HG03060 (cell line): ENCODE data around the gene HOXB9.

Experiments
- ATAC-seq: cut with Tn5 transposase; IDR thresholded peaks from one replicate; pipeline ENCODE4 v1.9.1; 2021; ENCODE audit warnings: low read depth, moderate number of reproducible peaks; ENCODE audit not compliant: unreplicated experiment

The HOXB9 gene

DNA sequence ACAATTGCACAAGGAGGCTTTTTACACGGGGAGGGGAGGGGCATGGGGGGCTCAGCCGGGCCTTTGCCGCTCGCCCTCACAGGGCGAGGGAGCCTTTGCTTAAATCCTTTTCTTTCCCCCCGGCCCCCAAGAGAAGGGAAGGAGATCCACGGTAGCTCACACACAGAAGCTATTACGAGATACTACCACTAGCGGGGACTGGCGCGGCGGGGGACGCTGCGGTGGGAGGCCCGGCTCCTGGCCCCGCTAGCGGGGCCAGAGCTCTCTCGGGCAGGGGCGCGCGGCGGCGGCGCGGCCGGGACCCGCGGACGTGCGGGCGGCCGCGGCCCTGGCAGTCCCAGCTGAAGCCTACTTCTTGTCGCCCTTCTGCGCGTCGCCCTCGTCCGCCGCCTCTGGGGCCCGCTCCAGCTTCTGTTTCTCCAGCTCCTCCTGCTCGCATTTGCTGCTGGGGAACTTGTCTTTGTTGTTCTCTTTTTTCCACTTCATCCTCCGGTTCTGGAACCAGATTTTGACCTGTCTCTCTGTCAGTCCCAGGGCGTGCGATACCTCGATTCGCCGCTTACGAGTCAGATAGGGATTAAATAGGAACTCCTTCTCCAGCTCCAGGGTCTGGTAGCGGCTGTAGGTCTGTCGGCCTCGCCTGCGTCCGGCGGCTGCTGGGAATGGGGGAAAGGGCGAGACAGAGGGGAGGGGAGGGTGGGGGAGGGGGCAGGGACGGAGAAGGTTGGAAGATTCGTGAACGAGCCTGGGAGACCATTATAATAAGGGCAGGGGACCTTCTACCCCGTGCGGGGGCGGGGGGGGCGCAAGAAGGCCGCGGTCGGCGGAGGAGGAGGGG, 13.1 kb downstream of the HOXB9 start:
- ATAC-seq, result no peak

DNA sequence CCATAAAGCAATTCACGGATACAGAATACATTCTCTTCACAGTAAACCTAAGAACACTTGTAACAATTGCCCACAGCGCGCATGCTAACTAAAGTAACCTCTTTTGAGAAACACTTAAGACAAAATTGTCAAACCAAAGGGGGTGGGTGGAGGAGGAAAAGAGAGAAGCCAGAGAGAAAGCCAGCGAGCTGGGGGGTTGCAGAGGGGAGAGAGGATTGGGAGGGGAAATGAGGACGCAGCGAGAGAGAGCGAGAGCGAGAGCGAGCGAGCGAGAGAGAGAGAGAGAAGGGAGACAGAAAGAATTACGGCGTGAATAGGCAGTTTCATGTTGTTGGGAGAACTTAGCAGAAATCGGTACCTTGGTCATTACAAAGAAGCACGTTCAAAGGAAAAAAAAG, 13.7 kb downstream of the HOXB9 start:
- no peak for ATAC-seq

DNA sequence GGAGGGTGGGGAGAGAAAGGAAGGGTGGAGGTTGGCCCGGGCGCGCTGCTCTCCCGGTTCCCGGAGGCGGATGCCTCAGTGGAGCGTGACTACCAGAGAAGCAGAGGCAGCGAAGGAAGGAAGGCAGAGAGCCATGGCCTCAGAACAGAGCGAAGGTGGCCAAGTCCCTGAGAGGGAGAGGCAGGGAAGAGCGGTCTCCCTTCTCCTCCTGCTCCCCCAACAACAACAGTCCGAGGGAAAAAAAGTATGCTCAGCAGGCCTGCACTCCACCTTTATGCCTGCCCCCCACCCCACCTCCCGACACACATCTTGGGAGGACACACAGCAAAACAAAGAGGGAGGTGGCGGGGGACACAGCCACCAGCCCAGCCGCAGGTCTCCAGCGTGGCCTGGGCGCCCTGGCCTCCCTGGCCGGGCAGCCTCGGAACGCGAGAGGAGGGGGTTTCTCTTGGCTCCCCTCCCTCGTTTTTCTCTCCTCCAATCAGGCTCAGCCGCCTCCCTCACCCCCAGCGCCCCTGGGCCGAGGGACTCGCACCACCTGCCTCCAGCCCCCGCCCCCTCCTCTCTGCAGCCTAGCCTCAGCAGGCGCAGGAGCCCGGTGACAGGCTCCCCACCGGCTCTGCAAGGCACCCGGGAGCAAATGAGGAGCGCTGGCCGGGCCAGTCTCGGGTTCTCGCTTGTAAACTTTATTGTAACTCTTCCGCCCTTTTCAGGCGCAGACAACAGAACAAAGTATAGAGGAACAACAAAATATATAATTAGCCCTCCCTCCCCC, 14.3 kb downstream of the HOXB9 start:
- no peak for ATAC-seq

DNA sequence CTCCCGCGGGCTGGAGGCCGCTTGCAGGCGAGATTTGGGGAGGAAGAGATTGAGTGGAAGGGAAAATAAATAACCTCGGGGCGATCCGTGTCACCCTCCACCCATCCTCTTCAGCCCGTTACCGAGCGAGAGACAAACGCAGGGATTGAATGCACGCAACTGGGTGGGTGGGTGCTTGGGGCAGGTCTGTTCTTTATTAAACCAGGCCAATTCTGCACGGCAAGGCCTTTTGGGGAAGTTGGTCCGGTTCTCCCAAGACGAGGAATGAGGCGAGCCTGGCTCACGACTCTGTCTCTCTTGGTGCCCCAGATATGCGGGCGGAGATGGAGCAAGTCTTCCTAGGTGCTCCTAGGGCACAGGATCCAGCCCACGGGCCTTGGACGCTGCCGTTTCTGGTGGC, 14.9 kb downstream of the HOXB9 start:
- ATAC-seq, result no peak

DNA sequence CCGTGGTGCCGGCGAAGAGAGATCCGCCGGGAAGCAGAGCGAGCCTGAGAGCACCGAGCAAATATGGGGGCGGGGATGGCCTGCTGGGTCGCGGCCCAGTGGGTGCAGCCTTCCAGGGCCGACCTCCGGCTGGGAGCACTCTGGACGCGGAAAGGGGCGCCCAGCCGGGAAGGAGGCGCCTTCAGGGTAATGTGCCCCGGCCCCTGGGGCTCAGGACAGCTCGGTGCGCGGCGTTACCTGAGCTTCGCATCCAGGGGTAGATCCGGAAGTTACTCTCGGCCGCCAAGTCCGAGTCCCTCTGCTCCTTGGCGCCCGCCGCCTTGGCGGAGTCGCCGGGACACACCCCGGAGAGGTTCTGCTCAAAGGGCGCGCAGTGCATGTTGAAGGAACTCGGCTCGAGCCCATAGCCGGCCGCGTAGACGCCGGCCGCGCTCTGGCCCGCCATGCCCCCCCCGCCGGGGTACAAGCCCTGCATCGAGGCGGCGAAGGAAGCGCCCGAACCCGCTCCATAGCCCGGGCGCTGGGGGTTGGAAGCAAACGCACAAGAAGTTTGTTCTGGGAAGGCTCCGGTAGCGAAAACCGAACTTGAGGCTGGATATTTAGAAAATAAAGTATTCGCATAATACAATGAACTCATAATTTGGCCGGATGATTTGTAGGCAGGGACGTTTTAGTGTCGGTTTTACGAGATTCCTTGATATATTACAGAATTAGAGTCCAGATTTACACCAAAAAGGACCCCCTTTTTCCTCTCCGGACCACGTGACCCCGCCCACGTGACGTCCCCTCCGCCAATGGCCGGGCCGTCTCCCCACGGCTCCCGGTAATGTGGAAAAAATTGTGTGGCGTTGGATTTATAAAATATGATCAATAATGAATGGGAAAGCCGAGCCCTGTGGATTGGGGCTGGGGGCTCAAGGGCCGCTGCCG, 15.6 kb downstream of the HOXB9 start, which contains the start of gene HOXB7:
Gene HOXB7 (minus strand): TSS at position 736 of the 930 bp plus-strand sequence. CDS start 99 bp downstream, at position 637.
- no peak for ATAC-seq

DNA sequence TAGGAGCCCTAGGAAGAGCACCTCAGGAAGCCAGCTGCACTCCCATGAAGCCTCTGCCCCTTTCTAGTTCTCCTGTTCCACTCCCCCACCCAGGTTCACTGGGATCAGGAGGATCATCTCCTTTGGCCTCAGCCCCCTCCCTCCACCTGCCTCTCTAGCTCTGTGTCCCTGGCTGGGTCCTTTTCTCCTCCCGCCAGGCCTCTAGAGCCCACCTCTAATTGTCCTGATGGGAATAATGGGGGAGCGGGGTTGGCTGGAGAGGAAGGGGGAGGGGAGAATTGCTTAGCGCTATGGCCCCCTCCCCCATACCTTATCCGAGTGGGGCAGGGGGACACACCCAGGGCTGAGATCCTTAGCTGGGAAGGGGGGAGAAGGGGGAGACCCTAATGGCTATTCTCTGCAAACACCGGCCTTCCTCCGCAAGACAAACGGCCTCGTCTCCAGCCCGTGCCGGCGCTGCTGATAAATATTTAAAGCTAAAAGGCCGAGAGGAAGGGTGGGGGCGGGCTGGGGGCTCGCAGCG, 16.3 kb downstream of the HOXB9 start:
- no peak for ATAC-seq

DNA sequence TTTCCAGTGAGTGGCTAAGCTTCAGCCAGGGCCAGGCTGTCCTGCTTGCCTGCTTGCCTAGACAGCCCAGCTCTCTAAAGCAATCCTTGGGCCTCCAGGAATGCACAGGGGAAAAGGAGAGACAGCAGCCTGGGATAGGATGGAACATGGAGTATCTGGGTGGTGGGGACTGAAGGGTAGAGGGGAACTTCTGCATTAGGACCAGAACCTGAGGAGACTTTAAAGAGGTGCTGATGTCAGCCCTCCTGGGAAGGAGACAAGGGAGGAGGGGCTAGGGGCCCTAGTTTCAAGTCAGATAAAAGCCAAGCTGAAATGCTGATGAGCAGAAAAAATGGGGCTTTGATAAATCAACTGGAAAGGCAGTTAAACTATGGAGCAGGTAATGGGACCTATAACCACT, 17.1 kb downstream of the HOXB9 start:
- no peak for ATAC-seq

DNA sequence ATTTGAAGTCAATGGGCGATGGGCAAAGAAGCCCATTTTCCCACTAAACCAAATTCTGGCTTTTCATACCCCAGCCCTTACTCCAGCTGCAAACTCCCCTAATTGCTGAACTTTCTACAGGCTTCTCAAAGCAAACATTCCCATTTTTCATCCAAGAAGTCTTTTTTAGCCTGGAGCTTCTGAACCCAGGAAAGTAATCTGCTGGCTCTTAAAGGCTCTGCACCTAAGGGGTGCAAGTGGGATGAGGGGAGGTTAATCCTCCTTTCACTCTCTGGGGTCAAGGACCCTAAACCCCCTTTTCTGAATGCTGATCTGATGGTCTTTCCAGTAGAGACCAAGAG, 17.7 kb downstream of the HOXB9 start:
- ATAC-seq, result no peak

DNA sequence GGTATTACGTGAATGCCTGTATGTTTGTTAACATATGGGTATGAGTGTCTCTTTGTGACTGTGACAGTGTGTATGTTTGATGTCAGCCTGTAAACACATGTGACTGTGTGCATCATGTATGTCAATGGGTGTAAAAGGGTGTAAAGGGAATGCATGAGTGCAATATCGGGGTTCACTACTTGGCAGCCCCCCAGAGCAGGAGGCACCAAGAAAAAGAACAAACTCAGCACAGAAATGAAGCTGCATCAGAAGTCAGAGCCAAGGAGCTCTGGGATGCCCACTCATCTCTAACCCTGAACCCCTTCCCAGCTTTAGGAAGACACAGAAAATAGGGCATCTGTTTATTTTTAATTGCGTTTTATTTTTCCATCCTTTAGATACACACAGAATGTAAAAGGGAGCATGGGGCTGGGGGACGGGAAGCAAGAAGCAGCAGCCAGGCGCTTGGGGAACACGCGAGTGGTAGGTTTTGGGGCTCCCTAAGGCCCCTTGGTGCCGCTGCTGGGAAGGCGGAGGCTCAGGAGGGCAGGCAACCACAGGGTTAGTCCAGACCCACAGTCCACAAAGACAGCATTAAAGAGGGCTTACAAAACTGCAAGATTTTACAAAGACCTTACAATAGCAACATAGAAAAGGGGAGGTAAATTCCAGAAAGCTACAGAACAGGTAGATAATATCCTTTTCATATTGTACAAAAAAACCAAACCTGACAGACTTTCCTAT, 19.1 kb downstream of the HOXB9 start:
- ATAC-seq, result no peak

DNA sequence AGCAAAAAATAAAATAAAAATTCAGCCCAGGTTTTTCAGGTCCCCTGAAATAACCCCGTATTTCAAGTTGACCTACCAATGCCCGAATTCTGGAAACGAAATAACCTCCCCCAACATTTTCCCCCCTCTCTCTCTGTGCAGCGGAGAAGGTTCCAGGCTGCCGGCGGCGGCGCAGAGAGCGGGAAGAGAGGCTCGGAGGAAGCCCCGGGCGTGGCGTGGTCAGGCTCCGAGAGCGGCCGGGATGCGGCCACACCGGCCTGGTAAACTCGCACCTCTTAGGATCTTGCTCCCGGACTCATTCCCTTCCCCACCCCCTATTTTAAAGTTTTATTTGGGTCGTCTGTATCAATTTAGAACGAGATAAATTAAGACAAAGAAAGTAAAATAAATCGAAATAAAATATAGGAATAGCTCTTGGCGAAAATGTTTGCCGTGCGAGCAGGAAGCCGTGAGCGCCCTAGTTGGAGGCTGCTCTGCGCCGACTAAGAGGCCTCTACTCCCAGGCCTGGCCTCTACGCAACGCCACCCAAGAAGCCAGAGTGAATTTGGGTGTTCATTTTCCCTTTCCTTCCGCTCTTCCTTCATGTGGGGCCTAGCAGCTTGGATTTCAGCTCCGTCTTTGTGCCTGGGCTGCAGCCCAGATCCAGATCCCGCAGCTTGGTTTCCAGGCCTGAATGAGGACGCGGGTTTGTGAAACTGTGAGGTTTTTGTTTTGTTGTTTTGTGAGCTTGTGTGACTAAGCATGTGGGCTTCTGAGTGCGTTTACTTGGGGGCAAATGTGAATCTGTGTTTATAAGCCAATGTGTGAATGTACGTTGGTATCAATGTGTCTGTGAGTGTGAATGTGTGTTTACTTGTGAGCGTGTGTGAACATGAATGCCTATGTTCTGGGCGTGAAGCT, 19.9 kb downstream of the HOXB9 start:
- ATAC-seq, result no peak

DNA sequence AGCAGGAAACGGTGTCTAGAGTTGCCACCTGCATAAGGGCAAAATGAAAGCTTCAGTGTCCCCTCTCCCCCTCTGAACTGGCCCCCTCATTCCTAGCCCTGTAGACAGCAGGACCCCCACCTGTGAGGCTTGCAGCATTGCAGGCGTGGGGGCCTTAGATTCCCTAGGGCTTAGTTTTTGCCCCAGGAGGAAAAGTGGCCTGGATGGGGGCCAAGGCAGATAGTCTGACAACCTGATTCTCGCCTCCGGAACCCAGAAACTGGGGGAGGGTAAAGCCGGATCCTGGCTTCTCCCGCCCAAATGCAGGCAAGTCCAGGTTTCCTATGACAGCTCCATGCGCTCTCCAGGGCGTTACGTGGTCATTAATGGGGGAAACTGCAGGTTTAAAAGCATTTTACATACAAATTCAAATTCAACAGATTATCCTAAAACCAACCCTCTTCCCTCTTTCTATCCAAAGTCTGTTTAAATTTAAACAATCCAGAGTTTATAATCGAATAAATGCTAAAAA, 20.7 kb downstream of the HOXB9 start:
- no peak for ATAC-seq

DNA sequence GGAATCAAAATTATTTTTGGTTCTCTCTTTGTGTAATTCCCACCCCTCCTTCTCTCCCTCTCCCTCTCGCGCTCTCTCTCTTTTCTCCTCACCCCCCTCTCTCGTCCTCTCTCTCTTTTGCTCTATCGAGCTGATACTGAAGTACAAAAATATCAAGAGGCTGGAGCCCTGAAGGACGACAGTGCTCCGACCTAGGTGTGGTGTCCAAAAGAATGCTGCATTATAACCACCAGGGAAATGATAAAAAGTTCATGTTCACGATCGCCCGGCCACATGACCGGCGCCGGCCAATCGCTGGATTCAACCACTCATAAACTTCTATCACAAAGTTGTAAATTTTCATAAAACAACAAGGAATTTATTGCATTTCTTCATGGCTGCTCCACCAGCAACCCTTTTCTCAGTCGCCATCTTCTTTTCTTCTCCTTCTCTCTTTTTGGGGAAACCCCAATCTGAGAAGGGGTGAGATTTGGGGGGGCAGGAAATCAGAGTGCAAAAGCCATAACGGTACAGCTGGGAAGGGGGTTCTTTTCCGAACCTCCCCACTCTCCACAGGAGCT, 21.3 kb downstream of the HOXB9 start, which contains the start of gene HOXB6:
Gene HOXB6 (minus strand): TSS at position 217 of the 560 bp plus-strand sequence. CDS start 6,836 bp downstream, outside the sequence.
- no peak for ATAC-seq

DNA sequence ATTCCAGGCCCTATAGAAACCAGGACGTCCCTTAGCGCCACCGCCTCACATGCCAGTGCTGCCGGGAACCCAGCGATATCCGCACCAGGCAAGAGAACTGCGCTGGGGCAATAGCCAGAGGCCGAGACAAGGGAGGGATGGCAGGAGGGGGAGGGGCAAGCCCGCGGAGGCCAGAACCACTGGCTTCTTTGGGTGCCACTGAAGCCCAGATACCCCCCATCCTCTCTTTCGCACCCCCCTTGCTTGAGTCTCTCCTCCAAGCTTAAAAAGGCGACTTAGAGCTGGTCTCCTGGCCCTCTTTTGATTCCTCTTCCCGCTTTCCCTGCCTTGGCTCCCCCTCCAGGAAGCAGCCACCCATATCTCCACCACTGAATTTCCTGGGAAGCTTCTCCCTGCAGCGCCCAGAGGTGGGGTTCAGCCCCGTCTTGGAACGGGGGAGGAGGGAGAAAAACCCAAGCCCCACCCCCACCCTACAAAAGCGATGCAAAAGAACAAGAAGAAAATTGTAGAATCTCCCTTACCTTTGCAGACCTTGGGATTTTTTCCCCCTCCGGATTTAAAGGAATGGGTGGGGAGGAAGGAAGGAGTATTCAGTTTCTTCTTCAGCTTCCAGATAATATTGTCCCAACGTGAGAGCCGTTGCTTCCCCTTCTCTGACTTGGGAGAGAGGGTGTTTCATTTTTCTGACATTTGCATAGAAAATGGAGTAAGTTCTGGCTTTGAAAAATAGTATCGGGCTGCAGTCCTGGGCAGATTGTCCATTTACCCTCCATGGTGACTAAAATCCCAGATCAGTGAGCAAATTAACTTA, 22.0 kb downstream of the HOXB9 start:
- no peak for ATAC-seq

DNA sequence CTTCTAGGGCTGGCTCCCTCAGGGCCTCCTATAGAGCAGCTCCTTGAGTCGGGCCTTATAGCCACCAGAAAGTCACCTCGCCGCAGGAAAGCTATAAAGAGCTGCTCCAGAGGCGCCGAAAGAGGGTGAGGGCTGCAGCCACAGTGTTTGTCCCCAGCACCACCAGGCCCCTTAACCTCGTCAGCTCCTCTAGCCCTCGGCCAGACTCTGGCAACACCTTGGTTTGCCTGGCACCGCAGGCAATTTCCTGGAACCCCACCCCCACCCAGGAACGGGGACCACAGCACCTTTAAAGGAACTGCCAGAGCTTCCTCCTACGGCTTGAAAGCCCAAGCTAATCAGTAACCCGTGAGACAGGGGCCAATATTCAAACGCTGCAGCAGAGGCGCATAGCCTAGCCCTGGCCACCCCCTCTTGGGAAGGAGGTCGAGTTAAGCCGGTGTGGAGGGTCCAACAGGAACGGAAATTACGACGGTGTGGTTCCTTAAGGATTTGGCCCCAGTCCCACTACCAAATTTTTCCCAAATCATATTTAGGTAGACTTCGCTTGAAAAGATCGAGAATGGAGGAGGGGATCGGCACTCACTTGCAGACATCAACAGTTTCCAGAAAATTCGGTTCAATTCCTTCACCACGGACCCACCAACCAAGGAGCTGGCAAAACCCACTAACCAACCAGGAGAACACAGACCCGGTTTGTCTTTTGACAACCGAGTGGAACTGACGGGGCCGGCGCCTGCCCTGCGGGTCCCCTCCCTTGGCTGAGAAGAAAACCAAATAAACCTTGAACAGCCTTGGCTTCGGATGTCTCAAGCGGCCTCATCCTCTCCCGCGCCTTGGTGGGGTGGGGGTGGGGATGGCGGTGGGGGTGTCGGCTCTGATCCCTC, 24.4 kb downstream of the HOXB9 start:
- no peak for ATAC-seq

DNA sequence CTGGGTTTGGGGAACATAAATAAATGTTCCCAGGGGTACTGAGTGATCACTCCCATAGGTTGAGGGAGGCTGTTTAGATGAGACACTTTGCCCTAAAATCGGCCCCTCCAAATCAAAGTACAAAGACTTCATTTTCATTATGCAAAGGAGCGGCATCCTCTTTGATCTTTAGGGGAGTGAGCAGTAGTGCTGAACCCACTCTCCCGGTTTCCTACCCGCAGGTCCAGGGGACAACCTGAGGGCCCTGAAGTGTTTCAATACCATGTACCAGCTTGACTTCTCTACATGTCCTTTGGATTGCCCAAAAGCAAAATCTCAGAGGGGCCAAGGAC, 25.0 kb downstream of the HOXB9 start:
- ATAC-seq, result no peak

DNA sequence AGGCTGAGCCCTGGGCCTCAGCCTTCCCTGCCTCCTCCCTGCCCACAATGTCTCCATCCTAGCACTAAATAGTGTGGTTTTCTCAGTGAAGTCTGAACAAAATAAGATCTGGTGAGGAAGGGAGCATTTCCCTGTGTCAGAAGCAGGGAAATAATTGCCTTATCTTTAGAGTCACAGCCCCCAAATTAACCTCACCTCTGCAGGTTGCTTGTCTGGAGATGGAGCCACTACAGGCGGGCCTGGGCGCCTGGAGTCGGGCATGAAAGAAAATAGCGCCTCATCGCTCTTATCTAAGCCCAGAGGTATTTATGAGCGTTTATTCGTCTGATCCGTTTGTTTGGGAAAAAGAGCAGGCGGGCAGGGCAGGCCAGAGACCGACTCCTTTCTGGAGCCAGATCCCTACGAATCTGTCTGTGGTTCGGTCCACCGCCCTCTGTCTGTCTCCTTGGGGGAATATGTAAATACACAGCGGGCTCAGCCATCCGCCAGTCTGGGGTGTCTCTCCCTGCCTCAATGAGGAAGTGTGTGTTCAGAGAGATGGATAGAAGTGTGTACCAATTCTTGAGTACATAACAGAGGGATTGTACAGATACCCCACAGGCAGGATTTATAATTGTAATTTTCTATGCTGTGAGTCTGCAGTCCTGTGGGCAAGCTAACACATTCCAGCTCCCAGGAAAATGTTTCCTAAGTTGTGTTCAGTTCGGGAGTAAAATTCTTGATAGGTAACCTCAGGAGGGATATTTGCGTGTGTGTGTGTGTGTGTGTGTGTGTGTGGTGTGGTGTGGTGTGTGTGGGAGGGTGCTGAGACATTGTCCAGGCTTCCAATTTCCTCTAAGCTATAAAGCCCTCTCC, 25.7 kb downstream of the HOXB9 start:
- ATAC-seq, result no peak
